ENCODE results near the gene KRT80.
"Not testable (repeated sequence)": the region's sequence is repeated elsewhere in the genome, so short reads cannot be mapped to it uniquely, and the experiment has no call there.

Gene KRT80

DNA sequence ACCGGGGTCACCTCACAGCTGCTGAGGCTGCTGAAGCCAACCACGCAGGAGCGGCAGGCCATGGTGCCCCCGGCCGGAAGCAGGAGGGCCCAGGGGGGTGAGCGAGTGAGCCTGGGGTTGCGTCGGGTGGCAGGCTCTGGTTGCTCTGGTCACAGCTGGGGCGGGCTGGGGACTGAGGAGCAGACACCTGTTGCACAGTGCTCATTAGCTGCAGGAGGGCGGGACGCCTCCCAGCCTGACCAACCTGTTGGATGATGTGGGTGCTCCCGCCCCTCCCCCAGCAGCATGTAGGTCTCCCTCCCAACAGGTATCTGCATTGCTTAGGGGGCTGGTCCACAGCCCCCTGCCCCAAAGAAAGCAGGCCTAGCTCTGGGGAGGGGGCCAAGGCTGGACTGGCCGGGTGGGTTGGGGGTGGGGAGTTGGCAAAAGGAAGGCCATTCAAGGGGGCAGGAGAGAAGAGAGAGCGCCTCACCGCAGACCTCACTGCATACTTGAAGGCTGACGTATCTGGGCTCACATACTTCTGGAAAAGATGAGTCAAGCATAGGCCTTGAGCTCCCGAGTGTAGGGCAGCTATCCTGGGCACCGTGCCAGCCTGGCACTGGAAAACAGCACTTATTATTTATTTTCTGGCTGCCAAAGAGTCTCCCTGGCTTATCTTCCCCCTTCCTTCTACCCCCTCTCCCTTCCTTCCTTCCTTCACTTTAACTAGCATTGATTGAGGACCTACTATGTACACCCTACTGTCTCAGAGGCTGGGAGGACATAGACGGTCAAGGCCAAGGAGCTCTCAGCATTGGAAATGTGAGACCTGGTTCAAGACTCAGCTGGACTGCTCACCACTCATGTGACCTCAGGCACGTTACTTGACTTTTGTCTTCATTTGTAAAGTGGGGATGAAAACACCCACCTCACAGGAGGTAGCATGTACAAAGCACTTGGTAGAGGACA lies at the start of gene KRT80:
KRT80 (minus strand) TSS at position 174 of the 951 bp plus-strand sequence; CDS start at position 62, 112 bp downstream.
- Histone ChIP-seq H3K4me1 (ENCODE audit: control insufficient read depth, insufficient read depth, low read length) (peaks cover 57% of the 10 kb centered on the region), H3K9me3 (ENCODE audit: control insufficient read depth in 2 of 2, low read length in 2 of 2) (no peaks in the 10 kb centered on the region), H3K36me3 (ENCODE audit: control insufficient read depth in 2 of 2, insufficient read depth in 2 of 2, low read length in 2 of 2) (no peaks in the 10 kb centered on the region), H3K27ac (ENCODE audit: low read length) (peak within 1 kb of the TSS; percentile 37), H3K4me3 (ENCODE audit: low read length in 2 of 2) (peak within 1 kb of the TSS; percentile 35 to 43), H3K9ac (ENCODE audit: low read length in 2 of 2) (peak within 1 kb of the TSS in 1 of 2 donors; percentile 40), H3K27me3 (ENCODE audit: control insufficient read depth in 1 of 2, insufficient read depth in 2 of 2, low read length in 2 of 2) (no peaks in the 10 kb centered on the region)

DNA sequence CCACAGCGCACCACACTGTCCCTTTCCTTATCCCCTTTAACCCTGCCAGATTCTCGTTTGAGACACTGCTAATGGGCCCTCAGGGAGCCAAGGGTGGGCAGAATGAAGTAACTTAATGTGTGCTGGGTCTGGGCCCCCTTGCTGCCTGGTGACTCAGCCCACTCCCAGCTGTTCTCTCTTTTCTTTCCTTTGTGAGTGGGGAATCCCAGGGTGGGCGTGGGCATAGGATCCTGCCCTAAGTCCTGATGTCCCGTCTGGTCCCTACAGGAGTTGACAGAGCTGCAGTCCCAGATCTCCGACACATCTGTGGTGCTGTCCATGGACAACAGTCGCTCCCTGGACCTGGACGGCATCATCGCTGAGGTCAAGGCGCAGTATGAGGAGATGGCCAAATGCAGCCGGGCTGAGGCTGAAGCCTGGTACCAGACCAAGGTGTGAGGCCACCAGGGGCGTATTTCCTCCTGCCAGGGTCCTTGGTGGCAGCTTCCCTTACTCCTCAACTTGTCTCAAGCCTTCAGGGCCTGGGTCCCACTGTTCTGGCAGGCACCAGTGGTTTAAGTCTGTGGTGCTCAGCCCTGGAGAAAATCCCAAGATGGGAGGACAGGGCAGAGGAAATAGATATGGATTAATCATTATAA lies 49.5 kb upstream of the KRT80 start:
- Histone ChIP-seq H3K4me3 (ENCODE audit: low read length in 2 of 2) (no peak overlapping the region), H3K4me1 (ENCODE audit: control insufficient read depth, insufficient read depth, low read length) (peaks cover 18% of the 10 kb centered on the region), H3K9ac (ENCODE audit: low read length in 2 of 2) (no peak overlapping the region), H3K27me3 (ENCODE audit: control insufficient read depth in 1 of 2, insufficient read depth in 2 of 2, low read length in 2 of 2) (peaks cover 0 to 2% of the 10 kb centered on the region in 2 donors), H3K36me3 (ENCODE audit: control insufficient read depth in 2 of 2, insufficient read depth in 2 of 2, low read length in 2 of 2) (no peaks in the 10 kb centered on the region), H3K9me3 (ENCODE audit: control insufficient read depth in 2 of 2, low read length in 2 of 2) (no peaks in the 10 kb centered on the region), H3K27ac (ENCODE audit: low read length) (no peak overlapping the region)

DNA sequence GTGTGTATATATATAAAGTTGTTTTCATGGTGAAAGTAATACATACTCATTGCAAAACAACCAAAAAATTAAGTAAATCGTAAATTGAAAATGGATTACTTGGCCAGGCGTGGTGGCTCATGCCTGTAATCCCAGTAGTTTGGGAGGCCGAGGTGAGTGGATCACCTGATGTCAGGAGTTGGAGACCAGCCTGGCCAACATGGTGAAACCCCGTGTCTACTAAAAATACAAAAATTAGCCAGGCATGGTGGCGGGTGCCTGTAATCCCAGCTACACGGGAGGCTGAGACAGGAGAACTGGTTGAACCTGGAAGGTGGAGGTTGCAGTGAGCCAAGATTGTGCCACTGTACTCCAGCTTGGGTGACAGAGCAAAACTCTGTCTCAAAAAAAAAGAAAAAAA lies 48.4 kb upstream of the KRT80 start:
- not testable (repeated sequence) for H3K9me3 ChIP-seq (ENCODE audit: control insufficient read depth in 2 of 2, low read length in 2 of 2); H3K36me3 ChIP-seq (ENCODE audit: control insufficient read depth in 2 of 2, insufficient read depth in 2 of 2, low read length in 2 of 2); H3K9ac ChIP-seq (ENCODE audit: low read length in 2 of 2); H3K27ac ChIP-seq (ENCODE audit: low read length); H3K4me3 ChIP-seq (ENCODE audit: low read length in 2 of 2); H3K27me3 ChIP-seq (ENCODE audit: control insufficient read depth in 1 of 2, insufficient read depth in 2 of 2, low read length in 2 of 2)
- H3K4me1 ChIP-seq (ENCODE audit: control insufficient read depth, insufficient read depth, low read length), result peaks cover 18% of the 10 kb centered on the region

DNA sequence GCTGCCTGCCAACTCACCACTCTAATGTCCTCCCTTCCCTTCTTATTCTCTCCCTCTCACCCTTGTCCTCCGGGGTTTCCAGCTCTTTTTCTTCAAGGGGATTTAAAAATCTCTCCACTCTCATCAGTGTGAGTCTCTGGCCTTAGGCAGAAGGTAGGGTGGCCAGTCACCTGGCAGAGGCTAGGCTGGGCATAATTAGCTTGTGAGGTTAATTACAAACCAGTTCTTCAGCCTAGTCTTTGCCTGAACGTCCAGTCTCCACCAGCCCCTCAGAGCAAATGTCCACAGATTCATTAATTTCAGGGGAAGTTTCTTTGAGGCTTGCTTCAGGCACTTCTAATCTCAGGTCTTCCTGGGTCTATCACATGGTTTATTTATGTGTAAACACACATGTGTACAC lies 48.0 kb upstream of the KRT80 start:
- H3K9me3 ChIP-seq (ENCODE audit: control insufficient read depth in 2 of 2, low read length in 2 of 2), result no peaks in the 10 kb centered on the region
- H3K27ac ChIP-seq (ENCODE audit: low read length), result no peak overlapping the region
- peaks cover 18% of the 10 kb centered on the region for H3K4me1 ChIP-seq (ENCODE audit: control insufficient read depth, insufficient read depth, low read length)
- H3K4me3 ChIP-seq (ENCODE audit: low read length in 2 of 2), result no peak overlapping the region
- no peaks in the 10 kb centered on the region for H3K36me3 ChIP-seq (ENCODE audit: control insufficient read depth in 2 of 2, insufficient read depth in 2 of 2, low read length in 2 of 2)
- no peak overlapping the region for H3K9ac ChIP-seq (ENCODE audit: low read length in 2 of 2)
- H3K27me3 ChIP-seq (ENCODE audit: control insufficient read depth in 1 of 2, insufficient read depth in 2 of 2, low read length in 2 of 2), result peaks cover 0 to 2% of the 10 kb centered on the region in 2 donors

DNA sequence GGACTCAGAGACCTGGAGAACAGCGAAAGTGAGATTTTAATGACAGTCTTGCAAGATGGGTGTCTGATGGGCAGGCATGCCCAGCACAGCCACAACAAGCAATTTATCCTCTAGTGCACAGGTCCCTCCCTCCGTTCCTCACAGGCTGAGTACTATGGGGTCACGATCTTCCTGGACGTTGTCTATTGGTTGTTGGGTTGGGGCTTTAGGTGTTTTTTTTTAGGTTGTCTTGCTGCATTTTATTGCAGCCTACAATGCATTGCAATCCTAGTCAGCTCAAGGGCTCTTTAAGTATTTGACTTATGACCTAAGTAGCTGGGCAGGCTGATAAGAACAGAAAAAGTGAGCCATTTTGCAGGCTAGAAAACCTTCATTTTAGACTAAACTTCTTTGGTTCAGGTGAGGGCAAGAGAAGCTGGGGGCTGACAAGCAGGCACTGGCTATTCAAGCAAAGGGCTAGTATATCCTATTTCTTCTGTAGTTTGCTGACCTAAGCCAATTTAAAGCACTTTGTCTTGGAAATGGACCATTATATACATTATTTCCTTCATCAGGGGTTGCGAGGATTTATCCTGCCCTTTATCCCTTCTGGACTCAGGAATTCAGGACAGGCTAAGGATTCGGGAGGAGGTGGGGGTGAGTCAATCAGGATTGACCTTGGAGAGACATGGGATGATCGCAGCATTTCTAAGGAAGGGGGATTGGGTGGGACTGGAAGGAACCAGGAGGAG lies 47.3 kb upstream of the KRT80 start:
- H3K9me3 ChIP-seq (ENCODE audit: control insufficient read depth in 2 of 2, low read length in 2 of 2), result no peaks in the 10 kb centered on the region
- no peak overlapping the region for H3K9ac ChIP-seq (ENCODE audit: low read length in 2 of 2)
- H3K4me1 ChIP-seq (ENCODE audit: control insufficient read depth, insufficient read depth, low read length), result peaks cover 11% of the 10 kb centered on the region
- H3K36me3 ChIP-seq (ENCODE audit: control insufficient read depth in 2 of 2, insufficient read depth in 2 of 2, low read length in 2 of 2), result no peaks in the 10 kb centered on the region
- no peak overlapping the region for H3K4me3 ChIP-seq (ENCODE audit: low read length in 2 of 2)
- no peak overlapping the region for H3K27ac ChIP-seq (ENCODE audit: low read length)
- H3K27me3 ChIP-seq (ENCODE audit: control insufficient read depth in 1 of 2, insufficient read depth in 2 of 2, low read length in 2 of 2), result peaks cover 0 to 2% of the 10 kb centered on the region in 2 donors

DNA sequence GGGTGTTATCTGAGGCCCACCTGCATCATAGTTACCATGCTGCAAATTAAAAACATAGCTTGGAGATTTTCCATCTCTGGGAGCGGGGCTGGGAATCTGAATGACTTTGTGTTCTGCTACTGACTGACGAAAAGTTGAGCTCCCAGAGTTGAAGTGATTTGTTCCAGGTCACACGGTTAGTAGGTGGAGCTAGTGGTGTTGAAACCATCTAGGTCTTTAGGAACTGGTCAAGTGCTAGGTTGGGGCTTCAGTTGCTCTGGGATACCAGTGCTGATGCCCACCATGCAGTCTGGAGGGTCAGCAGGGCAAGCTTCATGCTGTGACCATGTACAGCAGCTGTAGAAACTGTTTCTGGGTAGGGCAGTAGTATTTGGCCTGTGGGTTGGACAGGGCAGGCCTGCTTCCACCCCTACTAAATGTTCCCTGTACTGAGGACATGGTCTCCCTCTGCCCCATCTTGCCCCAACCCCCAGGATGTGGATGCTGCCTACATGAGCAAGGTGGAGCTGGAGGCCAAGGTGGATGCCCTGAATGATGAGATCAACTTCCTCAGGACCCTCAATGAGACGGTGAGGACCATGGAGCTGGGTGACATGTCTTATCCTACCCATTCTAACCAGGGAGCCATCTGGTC lies 46.5 kb upstream of the KRT80 start:
- Histone ChIP-seq H3K27ac (ENCODE audit: low read length) (no peak overlapping the region), H3K9ac (ENCODE audit: low read length in 2 of 2) (no peak overlapping the region), H3K4me3 (ENCODE audit: low read length in 2 of 2) (no peak overlapping the region), H3K27me3 (ENCODE audit: control insufficient read depth in 1 of 2, insufficient read depth in 2 of 2, low read length in 2 of 2) (peaks cover 5% of the 10 kb centered on the region in 2 donors), H3K9me3 (ENCODE audit: control insufficient read depth in 2 of 2, low read length in 2 of 2) (no peaks in the 10 kb centered on the region), H3K36me3 (ENCODE audit: control insufficient read depth in 2 of 2, insufficient read depth in 2 of 2, low read length in 2 of 2) (no peaks in the 10 kb centered on the region), H3K4me1 (ENCODE audit: control insufficient read depth, insufficient read depth, low read length) (peaks cover 3% of the 10 kb centered on the region)

DNA sequence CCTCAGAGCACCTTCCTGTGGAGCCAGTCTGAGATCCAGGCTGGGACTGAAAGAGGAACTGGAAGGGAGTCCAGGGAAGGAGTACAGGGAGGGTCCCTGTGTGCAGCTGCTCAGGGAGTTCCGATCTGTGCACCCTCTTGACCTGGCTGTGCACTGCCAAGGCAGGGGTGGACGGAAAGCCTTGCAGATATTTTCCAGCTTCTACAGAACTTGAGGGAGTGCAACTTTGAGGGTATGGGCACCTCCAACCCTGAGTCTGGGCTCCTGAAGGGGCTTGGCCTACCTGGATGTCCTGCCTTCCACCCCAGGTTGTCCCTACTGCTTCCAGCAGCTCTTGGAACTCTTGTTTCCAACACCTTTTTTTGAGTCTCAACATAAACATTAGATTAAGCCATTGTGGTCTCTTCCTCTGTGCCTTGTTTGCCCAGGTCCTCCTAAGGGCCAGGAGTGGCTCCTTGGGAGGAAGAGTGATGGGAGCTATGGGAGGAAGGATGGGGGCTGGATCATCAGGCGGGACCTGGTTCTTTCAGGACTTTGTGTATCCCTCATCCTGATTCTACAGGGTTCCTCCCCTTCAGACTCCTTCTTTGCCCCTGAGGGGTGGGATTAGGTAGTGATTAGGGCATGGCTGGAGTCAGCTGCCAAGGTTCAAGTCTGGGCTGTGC lies 44.7 kb upstream of the KRT80 start:
- no peak overlapping the region for H3K27ac ChIP-seq (ENCODE audit: low read length)
- H3K4me3 ChIP-seq (ENCODE audit: low read length in 2 of 2), result no peak overlapping the region
- H3K9me3 ChIP-seq (ENCODE audit: control insufficient read depth in 2 of 2, low read length in 2 of 2), result no peaks in the 10 kb centered on the region
- H3K36me3 ChIP-seq (ENCODE audit: control insufficient read depth in 2 of 2, insufficient read depth in 2 of 2, low read length in 2 of 2), result no peaks in the 10 kb centered on the region
- peaks cover 3% of the 10 kb centered on the region for H3K4me1 ChIP-seq (ENCODE audit: control insufficient read depth, insufficient read depth, low read length)
- no peak overlapping the region for H3K9ac ChIP-seq (ENCODE audit: low read length in 2 of 2)
- peaks cover 19 to 24% of the 10 kb centered on the region in 2 donors for H3K27me3 ChIP-seq (ENCODE audit: control insufficient read depth in 1 of 2, insufficient read depth in 2 of 2, low read length in 2 of 2)

DNA sequence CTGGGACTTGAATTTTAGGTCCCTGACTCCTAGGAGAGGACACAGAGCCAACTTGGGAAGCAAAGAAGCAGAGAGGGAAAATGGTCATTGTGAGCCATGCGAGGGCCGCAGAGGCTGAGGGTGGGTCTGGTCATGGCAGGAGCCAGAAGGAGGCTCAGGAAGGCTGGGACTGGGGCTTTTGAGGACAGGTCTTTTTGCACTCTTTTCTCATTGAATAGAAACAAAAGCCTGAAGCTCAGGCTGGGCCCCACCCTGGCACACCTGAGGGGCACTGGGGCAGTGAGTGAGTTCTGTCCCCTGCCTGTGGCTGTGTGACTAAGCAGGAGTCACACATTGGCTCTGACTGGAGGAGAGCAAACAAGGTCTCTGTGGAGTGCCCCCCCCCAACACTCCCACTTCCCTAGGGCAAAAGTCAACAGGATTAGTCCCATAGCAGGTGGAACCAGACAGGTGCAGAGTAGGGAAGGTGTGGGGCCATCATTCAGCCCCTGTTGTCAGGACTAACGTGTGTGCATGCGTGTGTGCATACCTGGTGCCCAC lies 44.1 kb upstream of the KRT80 start:
- Histone ChIP-seq H3K27ac (ENCODE audit: low read length) (no peak overlapping the region), H3K36me3 (ENCODE audit: control insufficient read depth in 2 of 2, insufficient read depth in 2 of 2, low read length in 2 of 2) (no peaks in the 10 kb centered on the region), H3K4me3 (ENCODE audit: low read length in 2 of 2) (no peak overlapping the region), H3K27me3 (ENCODE audit: control insufficient read depth in 1 of 2, insufficient read depth in 2 of 2, low read length in 2 of 2) (peaks cover 20 to 29% of the 10 kb centered on the region in 2 donors), H3K4me1 (ENCODE audit: control insufficient read depth, insufficient read depth, low read length) (peaks cover 3% of the 10 kb centered on the region), H3K9me3 (ENCODE audit: control insufficient read depth in 2 of 2, low read length in 2 of 2) (no peaks in the 10 kb centered on the region), H3K9ac (ENCODE audit: low read length in 2 of 2) (no peak overlapping the region)

DNA sequence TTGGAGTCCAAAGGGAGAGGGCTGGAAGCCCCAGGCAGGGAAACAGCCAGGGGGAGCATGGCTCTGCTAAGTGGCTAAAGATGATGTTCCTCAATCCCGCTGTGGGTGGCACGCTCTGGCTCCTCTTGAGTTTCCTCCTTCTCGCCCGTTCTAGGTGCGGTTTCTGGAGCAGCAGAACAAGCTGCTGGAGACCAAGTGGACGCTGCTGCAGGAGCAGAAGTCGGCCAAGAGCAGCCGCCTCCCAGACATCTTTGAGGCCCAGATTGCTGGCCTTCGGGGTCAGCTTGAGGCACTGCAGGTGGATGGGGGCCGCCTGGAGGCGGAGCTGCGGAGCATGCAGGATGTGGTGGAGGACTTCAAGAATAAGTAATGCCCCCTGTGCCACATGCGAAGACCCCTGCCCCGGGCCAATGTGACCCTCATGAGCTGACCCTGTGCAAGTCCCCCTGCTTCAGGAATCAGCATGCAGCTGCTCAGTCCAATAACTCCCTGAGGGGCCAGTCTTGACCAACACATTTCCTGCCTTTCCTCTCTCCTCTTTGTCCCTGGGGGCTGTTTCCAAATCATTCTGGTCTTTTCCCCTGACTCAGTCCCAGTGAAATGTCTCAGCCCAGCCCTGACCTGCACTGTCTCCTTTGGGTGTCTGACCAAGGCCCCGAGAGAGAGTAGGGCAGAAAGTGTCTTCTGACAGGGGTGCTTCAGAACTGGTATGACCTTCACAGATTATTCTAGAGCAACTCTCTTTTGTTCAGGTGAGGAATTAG lies 43.4 kb upstream of the KRT80 start:
- Histone ChIP-seq H3K4me1 (ENCODE audit: control insufficient read depth, insufficient read depth, low read length) (peaks cover 7% of the 10 kb centered on the region), H3K27ac (ENCODE audit: low read length) (no peak overlapping the region), H3K9ac (ENCODE audit: low read length in 2 of 2) (no peak overlapping the region), H3K27me3 (ENCODE audit: control insufficient read depth in 1 of 2, insufficient read depth in 2 of 2, low read length in 2 of 2) (peaks cover 22 to 32% of the 10 kb centered on the region in 2 donors), H3K4me3 (ENCODE audit: low read length in 2 of 2) (no peak overlapping the region), H3K36me3 (ENCODE audit: control insufficient read depth in 2 of 2, insufficient read depth in 2 of 2, low read length in 2 of 2) (no peaks in the 10 kb centered on the region), H3K9me3 (ENCODE audit: control insufficient read depth in 2 of 2, low read length in 2 of 2) (no peaks in the 10 kb centered on the region)

Measured in stomach smooth muscle (tissue), 2 donors.